BJ (cell line): ENCODE data around the gene ZFAND4. TPM values are rescaled to one million over a fixed set of nuclear protein-coding genes. Genes with fewer than 3 reads are reported as not detected.
"Not testable (repeated sequence)": the region's sequence is repeated elsewhere in the genome, so short reads cannot be mapped to it uniquely, and the experiment has no call there.

Experiments
- CTCF ChIA-PET: fragments of 350-600 bp; formaldehyde crosslinking; extraction: SDS; loops from one replicate; lab custom pipeline; 2021; ENCODE audit warnings: antibody characterized with exemption, inconsistent platforms; lab: Yijun Ruan, JAX
- POLR2A ChIA-PET: fragments of 300-600 bp; sonication (Branson Sonifier 250); formaldehyde crosslinking; extraction: SDS; loops from one replicate; lab custom pipeline; 2021; ENCODE audit warnings: antibody characterized with exemption; lab: Charles Lee
- DNase-seq: peaks from one replicate; pipeline ENCODE4 v3.0.0-alpha.2; 2011; ENCODE audit warnings: low read depth
- H3K27me3 ChIP-seq: 2 replicates; pipeline ENCODE4 v1.6.0; 2011; ENCODE audit warnings: low read length; ENCODE audit not compliant: control insufficient read depth, insufficient read depth
- H3K36me3 ChIP-seq: 2 replicates; pipeline ENCODE4 v1.5.1; 2011; ENCODE audit warnings: low read length; ENCODE audit not compliant: control insufficient read depth, insufficient read depth
- H3K4me3 ChIP-seq: 2 replicates; pipeline ENCODE4 v1.5.1; 2011; ENCODE audit warnings: low read depth, mild to moderate bottlenecking, control low read depth, low read length
- polyA plus RNA-seq: library from polyadenylated mRNA; depleted of rRNA; stranded (reverse); fragments of >200 nt; gene quantifications from 2 replicates; pipeline ENCODE4 v1.2.3, GENCODE V29; 2011
- TF ChIP-seq, protein P1 (sequence below): IDR thresholded peaks from 2 replicates; pipeline ENCODE4 v1.5.1; 2011; ENCODE audit warnings: low read depth, mild to moderate bottlenecking, control low read depth, inconsistent platforms, low read length, moderate library complexity; ENCODE audit not compliant: insufficient read depth

ZFAND4 gene
- polyA plus RNA-seq, 1 experiment = 2.1 TPM

DNA sequence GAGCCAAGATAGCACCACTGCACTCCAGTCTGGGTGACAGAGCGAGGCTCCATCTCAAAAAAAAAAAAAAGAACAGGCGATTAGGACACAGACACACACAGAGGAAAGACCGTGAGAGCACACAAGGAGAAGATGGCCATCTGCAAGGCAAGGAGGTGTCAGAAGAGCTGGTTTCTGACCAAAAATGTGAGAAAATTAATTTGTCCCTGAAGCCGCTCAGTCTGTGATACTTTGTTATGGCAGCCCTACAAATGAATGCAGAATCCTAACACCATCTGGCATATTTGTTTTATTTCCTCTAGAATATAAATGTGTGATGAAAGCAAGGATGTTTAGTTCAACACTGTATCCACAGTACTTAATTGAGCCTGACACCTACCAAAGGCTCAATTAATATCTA lies 69.7 kb downstream of the ZFAND4 start:
- CTCF ChIA-PET = no interaction called here
- Histone ChIP-seq H3K36me3 (no peaks in the 10 kb centered on the region), H3K27me3 (peaks cover 3% of the 10 kb centered on the region; the same call in 1 of the 2 replicates), H3K4me3 (no peak overlapping the region)
- POLR2A ChIA-PET = no interaction called here
- TF ChIP-seq, protein P1, sequence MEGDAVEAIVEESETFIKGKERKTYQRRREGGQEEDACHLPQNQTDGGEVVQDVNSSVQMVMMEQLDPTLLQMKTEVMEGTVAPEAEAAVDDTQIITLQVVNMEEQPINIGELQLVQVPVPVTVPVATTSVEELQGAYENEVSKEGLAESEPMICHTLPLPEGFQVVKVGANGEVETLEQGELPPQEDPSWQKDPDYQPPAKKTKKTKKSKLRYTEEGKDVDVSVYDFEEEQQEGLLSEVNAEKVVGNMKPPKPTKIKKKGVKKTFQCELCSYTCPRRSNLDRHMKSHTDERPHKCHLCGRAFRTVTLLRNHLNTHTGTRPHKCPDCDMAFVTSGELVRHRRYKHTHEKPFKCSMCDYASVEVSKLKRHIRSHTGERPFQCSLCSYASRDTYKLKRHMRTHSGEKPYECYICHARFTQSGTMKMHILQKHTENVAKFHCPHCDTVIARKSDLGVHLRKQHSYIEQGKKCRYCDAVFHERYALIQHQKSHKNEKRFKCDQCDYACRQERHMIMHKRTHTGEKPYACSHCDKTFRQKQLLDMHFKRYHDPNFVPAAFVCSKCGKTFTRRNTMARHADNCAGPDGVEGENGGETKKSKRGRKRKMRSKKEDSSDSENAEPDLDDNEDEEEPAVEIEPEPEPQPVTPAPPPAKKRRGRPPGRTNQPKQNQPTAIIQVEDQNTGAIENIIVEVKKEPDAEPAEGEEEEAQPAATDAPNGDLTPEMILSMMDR = no peak
- no peak for DNase-seq

DNA sequence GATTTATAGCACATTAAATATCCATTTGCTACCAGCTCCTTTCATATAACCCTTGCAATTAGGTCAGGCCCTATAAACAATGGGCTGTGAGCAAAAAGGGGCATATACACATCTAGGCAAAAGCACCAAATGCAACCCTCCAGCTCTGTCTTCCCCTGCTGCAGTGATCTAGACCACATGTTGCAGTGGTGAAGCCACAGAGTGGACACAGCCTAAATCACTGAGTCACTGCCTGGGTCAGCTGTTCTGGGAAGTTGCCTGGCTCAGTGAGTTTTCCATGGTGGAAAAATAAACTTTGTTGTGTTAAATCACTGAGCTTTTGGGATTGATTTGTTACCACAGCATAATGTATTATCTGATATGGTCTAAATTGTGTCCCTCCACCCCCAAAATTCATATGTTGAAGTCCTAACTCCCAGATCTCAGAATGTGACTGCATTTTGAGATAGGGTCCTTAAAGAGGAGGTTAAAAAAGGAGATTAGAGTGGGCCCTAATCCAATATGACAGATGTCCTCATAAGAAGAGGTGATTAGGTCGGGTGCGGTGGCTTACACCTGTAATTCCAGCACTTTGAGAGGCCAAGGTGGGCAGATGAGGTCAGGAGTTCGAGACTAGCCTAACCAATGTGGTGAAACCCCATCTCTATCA lies 70.4 kb downstream of the ZFAND4 start:
- ChIA-PET POLR2A (no interaction called here), CTCF (no interaction called here)
- Histone ChIP-seq H3K36me3 (no peaks in the 10 kb centered on the region), H3K4me3 (no peak overlapping the region), H3K27me3 (peaks cover 3% of the 10 kb centered on the region; the same call in 1 of the 2 replicates)
- no peak for DNase-seq
- TF ChIP-seq, protein P1 = no peak

DNA sequence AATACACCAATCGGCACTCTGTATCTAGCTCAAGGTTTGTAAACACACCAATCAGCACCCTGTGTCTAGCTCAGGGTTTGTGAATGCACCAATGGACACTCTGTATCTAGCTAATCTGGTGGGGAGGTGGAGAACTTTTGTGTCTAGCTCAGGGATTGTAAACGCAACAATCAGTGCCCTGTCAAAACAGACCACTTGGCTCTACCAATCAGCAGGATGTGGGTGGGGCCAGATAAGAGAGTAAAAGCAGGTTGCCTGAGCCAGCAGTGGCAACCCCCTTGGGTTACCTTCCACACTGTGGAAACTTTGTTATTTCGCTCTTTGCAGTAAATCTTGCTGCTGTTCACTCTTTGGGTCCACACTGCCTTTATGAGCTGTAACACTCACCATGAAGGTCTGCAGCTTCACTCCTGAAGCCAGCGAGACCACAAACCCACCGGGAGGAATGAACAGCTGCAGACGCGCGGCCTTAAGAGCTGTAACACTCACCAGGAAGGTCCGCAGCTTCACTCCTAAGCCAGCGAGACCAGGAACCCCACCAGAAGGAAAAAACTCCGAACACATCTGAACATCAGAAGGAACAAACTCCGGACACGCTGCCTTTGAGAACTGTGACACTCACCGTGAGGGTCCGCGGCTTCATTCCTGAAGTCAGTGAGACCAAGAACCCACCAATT lies 71.2 kb downstream of the ZFAND4 start:
- H3K4me3 ChIP-seq, DNase-seq, H3K36me3 ChIP-seq, POLR2A ChIA-PET, H3K27me3 ChIP-seq: not testable (repeated sequence)
- CTCF ChIA-PET = interaction anchor here (0.6 kb wide), 1 partner anchor 26 kb away, joined by 3 read pairs; no protein-coding TSS in a partner anchor

DNA sequence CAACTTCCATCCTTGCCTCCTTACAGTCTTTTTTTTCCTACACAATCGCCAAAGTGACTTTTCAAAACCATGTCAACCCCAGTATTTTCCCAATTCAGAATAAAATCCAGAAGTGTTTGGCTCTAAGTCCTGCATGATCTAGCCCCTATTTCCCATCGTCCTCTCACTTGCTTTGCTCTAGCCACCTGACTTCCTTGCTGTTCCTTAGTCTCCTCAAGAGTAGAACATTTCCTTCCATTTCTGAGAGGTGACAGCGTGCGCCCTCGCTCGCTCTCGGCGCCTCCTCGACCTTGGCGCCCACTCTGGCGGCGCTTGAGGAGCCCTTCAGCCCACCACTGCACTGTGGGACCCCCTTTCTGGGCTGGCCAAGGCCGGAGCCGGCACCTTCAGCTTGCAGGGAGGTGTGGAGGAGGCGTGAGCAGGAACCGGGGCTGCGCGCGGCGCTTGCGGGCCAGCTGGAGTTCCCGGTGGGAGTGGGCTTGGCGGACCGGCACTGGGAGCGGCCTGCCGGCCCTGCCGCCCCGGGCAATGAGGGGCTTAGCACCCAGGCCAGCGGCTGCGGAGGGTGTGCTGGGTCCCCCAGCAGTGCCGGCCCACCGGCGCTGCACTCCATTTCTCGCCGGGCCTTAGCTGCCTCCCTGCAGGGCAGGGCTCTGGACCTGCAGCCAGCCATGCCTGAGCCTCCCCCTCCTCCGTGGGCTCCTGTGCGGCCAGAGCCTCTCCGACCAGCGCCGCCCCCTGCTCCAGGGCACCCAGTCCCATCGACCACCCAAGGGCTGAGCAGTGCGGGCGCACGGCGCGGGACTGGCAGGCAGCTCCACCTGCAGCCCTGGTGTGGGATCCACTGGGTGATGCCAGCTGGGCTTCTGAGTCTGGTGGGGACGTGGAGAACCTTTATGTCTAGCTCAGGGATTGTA lies 72.0 kb downstream of the ZFAND4 start:
- H3K36me3 ChIP-seq, DNase-seq, POLR2A ChIA-PET, H3K27me3 ChIP-seq, H3K4me3 ChIP-seq: not testable (repeated sequence)
- CTCF ChIA-PET = interaction anchor here (0.6 kb wide), 1 partner anchor 26 kb away, joined by 3 read pairs; no protein-coding TSS in a partner anchor

DNA sequence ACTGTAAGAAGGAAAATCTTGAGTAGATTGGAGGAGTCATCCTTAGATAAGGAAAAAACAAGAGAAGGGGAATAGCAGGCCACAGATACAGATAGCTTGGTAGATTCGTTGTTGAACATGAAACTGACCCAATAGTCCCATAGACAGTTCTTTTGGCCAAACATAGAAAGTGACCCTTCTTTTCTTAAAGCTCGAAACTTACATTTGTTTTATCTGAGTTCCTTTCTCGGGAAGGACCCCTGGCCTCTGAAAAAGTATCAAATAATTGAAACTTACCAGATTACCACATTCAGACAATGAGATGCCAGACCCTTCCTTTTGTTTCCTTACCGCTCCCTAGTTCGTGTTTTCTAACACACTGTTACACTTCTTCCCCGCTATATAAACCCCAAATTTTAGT lies 72.9 kb downstream of the ZFAND4 start:
- ChIA-PET CTCF (no interaction called here), POLR2A (no interaction called here)
- TF ChIP-seq, protein P1 = no peak

DNA sequence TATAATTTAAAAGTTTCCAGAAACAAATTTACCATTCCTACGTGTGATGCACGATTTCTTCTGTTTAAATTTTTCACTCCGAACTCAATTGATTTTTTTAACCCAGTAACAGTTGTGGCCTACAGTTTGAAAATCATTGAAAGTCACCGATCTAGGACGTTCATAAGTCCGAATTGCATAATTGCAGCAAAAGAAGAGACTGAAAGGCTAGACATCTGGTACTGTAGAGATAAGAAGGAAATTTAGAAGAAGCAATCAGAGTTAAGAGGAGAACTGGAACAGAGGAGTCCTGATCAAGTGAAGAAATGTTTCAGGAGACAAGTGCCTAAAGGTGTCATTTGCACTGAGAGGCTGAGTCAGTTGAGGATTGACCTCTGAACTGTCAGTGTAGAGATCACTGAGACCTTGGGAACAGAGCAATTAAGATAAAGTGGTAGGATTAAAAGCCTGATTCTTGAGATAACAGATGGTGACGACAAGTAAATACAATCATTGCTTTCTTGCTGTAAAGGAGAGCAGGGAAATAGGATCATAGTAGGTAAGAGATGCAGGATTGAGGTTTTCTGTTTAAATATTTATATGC lies 73.5 kb downstream of the ZFAND4 start:
- ChIA-PET POLR2A (no interaction called here), CTCF (no interaction called here)
- H3K27me3 ChIP-seq = peaks cover 3% of the 10 kb centered on the region; the same call in 1 of the 2 replicates
- DNase-seq = no peak
- no peaks in the 10 kb centered on the region for H3K36me3 ChIP-seq
- TF ChIP-seq, protein P1 = no peak
- H3K4me3 ChIP-seq = no peak overlapping the region

More for the DNA sequence above, 72.9 kb downstream of the ZFAND4 start:
- no peak for DNase-seq
- H3K27me3 ChIP-seq = peaks cover 3% of the 10 kb centered on the region; the same call in 1 of the 2 replicates
- no peaks in the 10 kb centered on the region for H3K36me3 ChIP-seq
- H3K4me3 ChIP-seq = no peak overlapping the region
